ENCODE data around the gene CST5. TPM values are rescaled to one million over a fixed set of nuclear protein-coding genes. Genes with fewer than 3 reads are reported as not detected.

The CST5 gene
- total RNA-seq, 6 donors from 2014 or later = 0.81 to 1.7 (median 1.1) TPM; not detected in 3

DNA sequence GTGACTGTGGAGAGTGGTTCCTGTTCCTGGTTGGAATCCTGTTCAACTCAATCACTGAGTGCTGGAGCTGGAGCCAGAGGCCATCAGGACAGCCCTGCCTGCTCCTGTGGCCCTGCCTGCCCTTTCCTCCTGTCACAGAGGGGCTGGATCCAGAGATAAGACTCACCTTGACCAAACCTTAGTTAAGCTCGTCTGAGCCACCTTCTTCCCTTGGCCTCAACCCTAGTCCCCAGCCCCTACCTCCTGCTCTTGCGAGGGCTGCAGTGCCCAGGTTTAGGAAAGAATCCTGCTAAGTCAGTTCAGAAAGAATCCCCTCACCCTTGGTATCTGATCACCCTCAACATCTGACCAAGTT lies 47.0 kb upstream of the CST5 start:
- H3K27ac ChIP-seq = no peak overlapping the region
- DNase-seq = no peak
- no peaks in the 10 kb centered on the region for H3K27me3 ChIP-seq
- ATAC-seq (ENCODE audit: low FRiP score in 2 of 2) = no peak
- TF ChIP-seq, protein P1, sequence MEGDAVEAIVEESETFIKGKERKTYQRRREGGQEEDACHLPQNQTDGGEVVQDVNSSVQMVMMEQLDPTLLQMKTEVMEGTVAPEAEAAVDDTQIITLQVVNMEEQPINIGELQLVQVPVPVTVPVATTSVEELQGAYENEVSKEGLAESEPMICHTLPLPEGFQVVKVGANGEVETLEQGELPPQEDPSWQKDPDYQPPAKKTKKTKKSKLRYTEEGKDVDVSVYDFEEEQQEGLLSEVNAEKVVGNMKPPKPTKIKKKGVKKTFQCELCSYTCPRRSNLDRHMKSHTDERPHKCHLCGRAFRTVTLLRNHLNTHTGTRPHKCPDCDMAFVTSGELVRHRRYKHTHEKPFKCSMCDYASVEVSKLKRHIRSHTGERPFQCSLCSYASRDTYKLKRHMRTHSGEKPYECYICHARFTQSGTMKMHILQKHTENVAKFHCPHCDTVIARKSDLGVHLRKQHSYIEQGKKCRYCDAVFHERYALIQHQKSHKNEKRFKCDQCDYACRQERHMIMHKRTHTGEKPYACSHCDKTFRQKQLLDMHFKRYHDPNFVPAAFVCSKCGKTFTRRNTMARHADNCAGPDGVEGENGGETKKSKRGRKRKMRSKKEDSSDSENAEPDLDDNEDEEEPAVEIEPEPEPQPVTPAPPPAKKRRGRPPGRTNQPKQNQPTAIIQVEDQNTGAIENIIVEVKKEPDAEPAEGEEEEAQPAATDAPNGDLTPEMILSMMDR (IDR thresholded peaks at IDR 0.05) = no peak
- TF ChIP-seq EP300 (IDR thresholded peaks at IDR 0.05) = no peak
- H3K4me1 ChIP-seq = no peaks in the 10 kb centered on the region
- no peaks in the 10 kb centered on the region for H3K36me3 ChIP-seq
- no peaks in the 10 kb centered on the region for H3K9me3 ChIP-seq
- no peak overlapping the region for H3K4me3 ChIP-seq
- 74 to 78% methylated on average over 1 to 2 of the region's 2 CpGs for WGBS, 2 donors

DNA sequence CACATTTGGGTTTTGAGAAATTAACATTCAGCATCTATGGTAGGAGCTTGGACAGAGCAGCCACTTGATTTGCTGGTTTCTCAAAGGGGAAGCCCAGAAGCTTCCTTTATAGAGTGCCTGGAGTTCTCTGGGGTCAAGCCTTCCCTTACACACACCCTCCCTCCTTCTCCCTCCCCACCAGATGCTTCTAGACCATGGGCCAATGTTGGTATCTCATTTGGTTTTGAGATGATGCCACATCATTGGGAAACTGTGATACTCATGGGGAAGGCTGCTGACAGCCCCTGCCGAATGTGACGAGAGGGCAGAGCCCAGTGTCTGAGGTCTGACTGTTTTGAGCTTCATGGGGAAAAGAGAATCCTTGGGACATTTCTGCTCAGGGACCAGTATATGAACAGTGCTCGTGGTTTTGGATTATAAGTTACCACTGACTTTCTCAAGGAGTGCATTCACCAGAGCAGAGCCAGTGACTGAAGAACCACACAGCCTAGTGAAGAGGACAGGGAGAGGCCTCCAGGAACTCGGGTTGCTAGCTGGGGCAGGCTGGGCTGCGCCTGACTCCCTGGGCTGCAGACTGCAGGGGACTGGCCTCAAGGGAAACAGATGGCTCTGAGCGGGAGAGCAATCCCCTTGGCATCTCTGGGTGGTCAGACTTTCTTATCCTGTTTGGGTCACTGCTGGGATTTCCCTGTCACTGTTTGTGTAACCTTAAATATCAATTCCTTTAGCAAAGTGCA lies 46.4 kb upstream of the CST5 start:
- Histone ChIP-seq H3K27me3 (no peaks in the 10 kb centered on the region), H3K4me3 (no peak overlapping the region), H3K4me1 (no peaks in the 10 kb centered on the region), H3K36me3 (no peaks in the 10 kb centered on the region), H3K27ac (no peak overlapping the region), H3K9me3 (no peaks in the 10 kb centered on the region)
- WGBS, 2 donors = 70 to 76% methylated on average over 6 of the region's 6 CpGs
- TF ChIP-seq EP300 (IDR thresholded peaks at IDR 0.05) (no peak), POLR2AphosphoS5 (IDR thresholded peaks at IDR 0.05) (no peak), POLR2A (IDR thresholded peaks at IDR 0.05) (no peak)
- TF ChIP-seq, protein P1 (IDR thresholded peaks at IDR 0.05) = no peak
- no peak for ATAC-seq (ENCODE audit: low FRiP score in 2 of 2)
- DNase-seq = peak in 1 of 2 donors; percentile 54

DNA sequence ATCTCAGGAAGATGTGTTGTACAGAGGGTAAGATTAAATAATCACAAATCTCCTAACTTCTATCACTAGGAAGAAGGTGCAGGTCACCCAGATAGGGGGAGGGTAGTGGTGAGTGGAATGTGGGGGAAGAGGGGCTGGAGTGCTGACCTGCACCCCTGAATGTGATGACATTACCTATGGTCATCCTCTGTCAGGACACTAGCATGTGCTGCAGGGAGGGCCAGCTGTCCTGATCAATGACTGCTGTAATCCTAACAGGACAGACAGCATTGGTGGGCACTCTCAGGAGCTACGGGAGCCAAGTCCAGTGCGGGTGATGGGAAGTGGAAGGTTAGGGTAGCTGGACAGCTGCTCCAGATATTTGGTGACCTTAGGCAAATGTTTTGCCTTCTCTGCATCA lies 45.2 kb upstream of the CST5 start:
- ATAC-seq (ENCODE audit: low FRiP score in 2 of 2) = no peak
- Histone ChIP-seq H3K27ac (no peak overlapping the region), H3K4me1 (peaks cover 0 to 8% (median 3%) of the 10 kb centered on the region in 4 donors), H3K9me3 (no peaks in the 10 kb centered on the region), H3K4me3 (no peak overlapping the region), H3K36me3 (no peaks in the 10 kb centered on the region), H3K27me3 (no peaks in the 10 kb centered on the region)
- TF ChIP-seq EP300 (IDR thresholded peaks at IDR 0.05) (no peak), POLR2AphosphoS5 (IDR thresholded peaks at IDR 0.05) (no peak), POLR2A (IDR thresholded peaks at IDR 0.05) (no peak)
- TF ChIP-seq, protein P1 (IDR thresholded peaks at IDR 0.05) = no peak
- no peak for DNase-seq
- 72% methylated on average over 2 of the region's 2 CpGs for WGBS, 2 donors

DNA sequence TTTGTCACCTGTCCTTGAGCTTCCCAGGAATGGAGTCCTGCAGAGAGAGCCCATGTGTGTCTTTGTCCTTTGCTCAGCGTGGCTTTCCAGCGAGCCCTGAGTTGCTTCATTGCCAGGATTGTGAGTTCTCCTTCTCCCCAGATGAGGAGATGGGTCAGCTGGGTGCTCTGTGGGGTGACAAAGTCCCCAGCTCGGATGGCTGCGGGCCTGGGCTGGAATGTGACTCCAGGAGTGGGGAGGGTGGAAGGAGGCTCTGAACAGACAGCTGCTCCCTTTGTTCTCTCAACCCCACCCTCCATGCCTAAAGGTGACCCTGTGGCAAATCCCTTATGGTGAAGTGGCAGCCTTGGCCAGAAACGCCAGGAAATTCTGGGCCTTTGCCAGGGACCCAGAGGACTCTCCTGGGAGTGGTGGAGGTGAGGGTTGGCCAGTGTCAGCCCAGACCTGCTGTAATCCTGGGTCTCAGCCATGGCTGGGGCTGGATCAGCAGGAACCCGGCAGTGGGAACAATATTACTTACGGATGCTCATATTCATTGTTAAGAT lies 44.4 kb upstream of the CST5 start:
- no peaks in the 10 kb centered on the region for H3K9me3 ChIP-seq
- no peak overlapping the region for H3K4me3 ChIP-seq
- no peaks in the 10 kb centered on the region for H3K36me3 ChIP-seq
- TF ChIP-seq POLR2A (IDR thresholded peaks at IDR 0.05) (no peak), EP300 (IDR thresholded peaks at IDR 0.05) (no peak), POLR2AphosphoS5 (IDR thresholded peaks at IDR 0.05) (no peak)
- TF ChIP-seq, protein P1 (IDR thresholded peaks at IDR 0.05) = no peak
- 54 to 71% methylated on average over 5 to 7 of the region's 7 CpGs for WGBS, 2 donors
- no peak for DNase-seq
- no peak overlapping the region for H3K27ac ChIP-seq
- H3K27me3 ChIP-seq = no peaks in the 10 kb centered on the region
- peaks cover 0 to 16% (median 5%) of the 10 kb centered on the region in 4 donors for H3K4me1 ChIP-seq
- ATAC-seq (ENCODE audit: low FRiP score in 2 of 2) = no peak

DNA sequence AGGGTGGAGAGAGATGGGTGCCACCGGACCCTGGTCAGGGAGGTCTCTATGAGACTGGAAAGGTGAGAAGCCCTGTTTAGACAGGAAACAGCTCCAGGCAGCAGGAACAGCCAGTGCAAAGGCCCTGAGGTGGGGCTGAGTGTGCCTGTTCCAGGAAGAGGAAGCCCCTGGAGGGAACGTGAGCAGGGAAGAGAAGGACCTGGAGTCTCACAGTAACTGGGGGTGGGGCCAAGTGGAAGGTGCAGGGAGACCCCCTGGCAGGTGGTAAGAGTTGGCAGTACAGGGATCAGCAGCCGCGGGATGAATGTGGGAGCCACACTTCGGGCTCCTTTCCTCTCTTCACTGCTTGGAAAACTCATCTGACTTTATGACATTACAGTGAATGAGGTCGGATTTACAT lies 43.8 kb upstream of the CST5 start:
- 82% methylated on average over 6 of the region's 6 CpGs for WGBS, 2 donors
- Histone ChIP-seq H3K27me3 (no peaks in the 10 kb centered on the region), H3K4me1 (peaks cover 0 to 19% (median 5%) of the 10 kb centered on the region in 4 donors), H3K9me3 (no peaks in the 10 kb centered on the region), H3K27ac (no peak overlapping the region), H3K36me3 (no peaks in the 10 kb centered on the region), H3K4me3 (no peak overlapping the region)
- DNase-seq (no peak), ATAC-seq (ENCODE audit: low FRiP score in 2 of 2) (no peak)
- no peak for TF ChIP-seq POLR2A (IDR thresholded peaks at IDR 0.05)
- TF ChIP-seq POLR2AphosphoS5 (IDR thresholded peaks at IDR 0.05) = no peak
- TF ChIP-seq, protein P1 (IDR thresholded peaks at IDR 0.05) = no peak
